Measurements from ENCODE around the gene USP4. TPM values are rescaled to one million over a fixed set of nuclear protein-coding genes. Genes with fewer than 3 reads are reported as not detected.

Gene USP4
- total RNA-seq, 1 experiment from 2014 or later, result 31.7 TPM

GRCh38 chr3:49305608-49306007 is 34.2 kb downstream of the USP4 start:
- ATAC-seq (no peak), DNase-seq (ENCODE audit: low read depth, low spot score) (no peak)
- intact Hi-C loops (cut with micrococcal nuclease), result no loop called here
- no peak overlapping the region for H3K4me2 ChIP-seq (ENCODE audit: low read length)
- RAD21 ChIA-PET (ENCODE audit: low non-redundant PET in 1 of 2, low total read pairs in 2 of 2, uncharacterized antibody in 2 of 2, unreplicated experiment in 2 of 2), result no interaction called here
- H3K27ac ChIP-seq (ENCODE audit: low read depth, low read length), result no peak overlapping the region
- H3K36me3 ChIP-seq (ENCODE audit: control insufficient read depth in 1 of 2, insufficient read depth in 2 of 2, low read length in 2 of 2), result peaks cover 20 to 21% of the 10 kb centered on the region in 2 experiments; a peak in 3 of 4 replicates
- TF ChIP-seq POLR2A (IDR thresholded peaks at IDR 0.05; ENCODE audit: borderline replicate concordance, extremely low read depth, insufficient read depth, insufficient read length) (no peak), SP1 (IDR thresholded peaks at IDR 0.05; ENCODE audit: low read depth) (no peak), JUND (IDR thresholded peaks at IDR 0.05) (no peak), CBX3 (IDR thresholded peaks at IDR 0.05; ENCODE audit: low read depth) (no peak), SRF (IDR thresholded peaks at IDR 0.05; ENCODE audit: low read depth) (no peak), YY1 (IDR thresholded peaks at IDR 0.05; ENCODE audit: extremely low read depth, insufficient replicate concordance, low read depth, low read length) (no peak), ELF1 (IDR thresholded peaks at IDR 0.05; ENCODE audit: borderline replicate concordance, low read depth) (no peak), EZH2phosphoT487 (IDR thresholded peaks at IDR 0.05; ENCODE audit: borderline replicate concordance) (no peak), RAD21 (IDR thresholded peaks at IDR 0.05; ENCODE audit: low read depth) (no peak), EGR1 (IDR thresholded peaks at IDR 0.05; ENCODE audit: low read depth) (no peak), CTCF (IDR thresholded peaks at IDR 0.05 in 2 of 3, conservative IDR thresholded peaks at IDR 0.05 in 1 of 3; ENCODE audit: borderline replicate concordance in 1 of 3, insufficient read depth in 1 of 3, low read depth in 2 of 3, low read length in 2 of 3) (no peak), ZBTB33 (IDR thresholded peaks at IDR 0.05; ENCODE audit: extremely low read depth, insufficient replicate concordance, low read length) (no peak), CEBPB (IDR thresholded peaks at IDR 0.05; ENCODE audit: low read depth) (no peak), FOSL1 (IDR thresholded peaks at IDR 0.05; ENCODE audit: low read depth) (no peak), SIN3A (IDR thresholded peaks at IDR 0.05; ENCODE audit: low read depth) (no peak), EZH2 (IDR thresholded peaks at IDR 0.05) (no peak), REST (IDR thresholded peaks at IDR 0.05; ENCODE audit: low read depth) (no peak)
- H3K4me3 ChIP-seq (replicated peaks in 1 of 2; ENCODE audit: low read depth in 1 of 2, low read length in 2 of 2), result no peak overlapping the region
- no peaks in the 10 kb centered on the region for H3K27me3 ChIP-seq (ENCODE audit: insufficient read depth, low read length)
- no peaks in the 10 kb centered on the region for H4K20me1 ChIP-seq (ENCODE audit: insufficient read depth)
- CTCF ChIA-PET, result no interaction called here
- H2AFZ ChIP-seq (ENCODE audit: low read depth, low read length, poor library complexity, severe bottlenecking), result no peak overlapping the region
- H3K9me2 ChIP-seq (ENCODE audit: insufficient read depth), result no peaks in the 10 kb centered on the region
- POLR2A ChIA-PET, result no interaction called here
- H3K79me2 ChIP-seq (ENCODE audit: insufficient read depth, low read length), result no peaks in the 10 kb centered on the region
- H3K9ac ChIP-seq (ENCODE audit: low read length), result no peak overlapping the region
- no peaks in the 10 kb centered on the region for H3K4me1 ChIP-seq (ENCODE audit: control insufficient read depth in 1 of 2, insufficient read depth in 2 of 2, low read length in 2 of 2)
- H3K9me3 ChIP-seq (ENCODE audit: control insufficient read depth in 1 of 2, insufficient read depth in 1 of 2, low read depth in 1 of 2, low read length in 2 of 2), result no peaks in the 10 kb centered on the region
- BruUV-seq (replicated peaks), result no TSS peak
